ENCODE measurements around the gene TCP11L2. TPM values are rescaled to one million over a fixed set of nuclear protein-coding genes. Genes with fewer than 3 reads are reported as not detected.

Gene TCP11L2
- polyA plus RNA-seq, 1 experiment, result 26.5 TPM

DNA sequence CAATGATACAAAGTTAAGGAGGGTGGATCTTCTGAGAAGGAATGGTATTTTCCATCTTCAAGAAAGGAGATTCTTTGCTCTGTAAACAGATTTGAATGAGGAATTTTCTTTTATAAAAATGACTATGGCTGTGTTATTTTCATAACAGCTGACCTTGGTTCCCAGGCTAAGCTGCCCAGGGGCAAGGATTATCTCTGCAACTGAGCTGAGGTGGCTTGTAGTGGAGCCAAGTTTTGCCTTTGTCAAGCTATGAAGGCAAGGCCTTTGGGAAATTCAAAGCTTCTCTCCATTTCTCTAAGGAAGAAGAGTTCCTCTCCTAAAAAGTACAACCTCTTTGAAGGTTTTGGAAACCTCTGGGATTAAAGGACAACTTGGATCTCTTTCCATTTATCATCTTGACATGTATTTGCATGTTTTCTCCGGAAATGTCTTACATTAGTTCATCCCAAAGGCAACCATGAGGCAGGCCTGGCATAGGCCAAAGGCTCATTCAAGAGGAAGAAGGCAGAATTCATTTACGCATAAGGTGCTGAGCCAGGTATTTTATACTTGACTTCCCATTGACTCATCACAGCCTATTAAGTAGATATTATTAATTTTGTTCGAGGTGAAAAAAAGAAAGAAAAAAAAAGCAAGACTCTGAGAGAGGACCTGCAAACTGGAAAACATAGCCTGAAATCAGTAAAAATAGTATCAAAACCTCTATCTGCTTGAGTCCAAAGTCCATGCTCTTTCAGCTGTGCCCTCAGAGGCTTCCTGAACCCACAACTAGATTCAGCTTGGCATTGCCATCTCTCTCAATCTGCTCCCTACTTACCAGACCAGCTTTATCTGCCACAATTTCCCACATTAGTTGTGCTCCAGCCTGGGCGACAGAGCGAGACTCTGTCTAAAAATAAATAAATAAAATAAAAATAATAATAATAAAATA is 30.7 kb upstream of the TCP11L2 start:
- no peak for DNase-seq (ENCODE audit: low read depth, low spot score)
- peaks cover 4% of the 10 kb centered on the region for H3K27me3 ChIP-seq (ENCODE audit: control insufficient read depth, insufficient read depth, low read length)
- POLR2A ChIA-PET, result interaction anchor here (0.5 kb wide), 1 partner anchor 12 kb away, joined by 8 read pairs; no protein-coding TSS in a partner anchor
- TF ChIP-seq, protein P1, sequence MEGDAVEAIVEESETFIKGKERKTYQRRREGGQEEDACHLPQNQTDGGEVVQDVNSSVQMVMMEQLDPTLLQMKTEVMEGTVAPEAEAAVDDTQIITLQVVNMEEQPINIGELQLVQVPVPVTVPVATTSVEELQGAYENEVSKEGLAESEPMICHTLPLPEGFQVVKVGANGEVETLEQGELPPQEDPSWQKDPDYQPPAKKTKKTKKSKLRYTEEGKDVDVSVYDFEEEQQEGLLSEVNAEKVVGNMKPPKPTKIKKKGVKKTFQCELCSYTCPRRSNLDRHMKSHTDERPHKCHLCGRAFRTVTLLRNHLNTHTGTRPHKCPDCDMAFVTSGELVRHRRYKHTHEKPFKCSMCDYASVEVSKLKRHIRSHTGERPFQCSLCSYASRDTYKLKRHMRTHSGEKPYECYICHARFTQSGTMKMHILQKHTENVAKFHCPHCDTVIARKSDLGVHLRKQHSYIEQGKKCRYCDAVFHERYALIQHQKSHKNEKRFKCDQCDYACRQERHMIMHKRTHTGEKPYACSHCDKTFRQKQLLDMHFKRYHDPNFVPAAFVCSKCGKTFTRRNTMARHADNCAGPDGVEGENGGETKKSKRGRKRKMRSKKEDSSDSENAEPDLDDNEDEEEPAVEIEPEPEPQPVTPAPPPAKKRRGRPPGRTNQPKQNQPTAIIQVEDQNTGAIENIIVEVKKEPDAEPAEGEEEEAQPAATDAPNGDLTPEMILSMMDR (IDR thresholded peaks at IDR 0.05; ENCODE audit: low read depth, low read length), result no peak
- no peaks in the 10 kb centered on the region for H3K9me3 ChIP-seq (ENCODE audit: control insufficient read depth, insufficient read depth, low read length)
- CTCF ChIA-PET, result interaction anchor here (0.6 to 1.1 kb wide), 2 partner anchors 10 kb away, joined by 3 read pairs; no protein-coding TSS in a partner anchor
- no peak overlapping the region for H3K4me3 ChIP-seq (ENCODE audit: low read depth, low read length)
- no peak overlapping the region for H3K27ac ChIP-seq (ENCODE audit: low read depth, low read length)

DNA sequence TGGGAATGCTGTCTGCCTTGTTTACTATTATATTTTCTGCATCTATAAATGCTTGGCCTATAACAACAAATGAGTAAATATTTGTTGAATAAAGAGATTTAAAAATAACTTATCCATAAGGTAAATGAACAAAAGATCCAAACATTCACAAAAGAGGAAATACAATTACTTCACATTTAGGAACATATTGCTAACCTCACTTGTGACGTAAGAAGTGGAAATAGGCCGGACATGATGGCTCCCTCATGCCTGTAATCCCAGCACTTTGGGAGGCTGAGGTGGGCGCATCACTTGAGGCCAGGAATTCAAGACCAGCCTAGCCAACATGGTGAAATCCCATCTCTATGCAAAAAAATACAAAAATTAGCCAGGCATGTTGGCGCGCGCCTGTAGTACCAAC is 29.0 kb upstream of the TCP11L2 start:
- ChIA-PET CTCF (no interaction called here), POLR2A (no interaction called here)
- Histone ChIP-seq H3K4me3 (ENCODE audit: low read depth, low read length) (no peak overlapping the region), H3K27me3 (ENCODE audit: control insufficient read depth, insufficient read depth, low read length) (peaks cover 8% of the 10 kb centered on the region), H3K27ac (ENCODE audit: low read depth, low read length) (no peak overlapping the region), H3K9me3 (ENCODE audit: control insufficient read depth, insufficient read depth, low read length) (no peaks in the 10 kb centered on the region)
- TF ChIP-seq, protein P1 (IDR thresholded peaks at IDR 0.05; ENCODE audit: low read depth, low read length), result no peak
- no peak for DNase-seq (ENCODE audit: low read depth, low spot score)

DNA sequence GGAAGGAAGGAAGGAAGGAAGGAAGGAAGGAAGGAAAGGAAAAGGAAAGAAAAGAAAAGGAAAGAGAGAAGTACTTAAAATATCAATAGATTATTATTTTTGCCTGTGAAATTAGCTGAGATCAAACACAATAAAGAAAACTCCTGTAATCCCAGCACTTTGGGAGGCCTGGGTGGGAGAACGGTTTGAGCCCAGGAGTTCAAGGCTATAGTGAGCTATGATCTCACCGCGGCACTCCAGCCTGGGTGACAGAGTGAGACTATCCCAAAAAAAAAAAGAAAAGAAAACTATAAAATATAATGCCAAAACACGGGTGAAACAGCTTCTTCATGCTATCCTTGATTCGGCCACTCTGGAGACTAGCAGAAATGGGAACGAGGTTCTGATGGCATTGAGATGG is 28.5 kb upstream of the TCP11L2 start:
- Histone ChIP-seq H3K27me3 (ENCODE audit: control insufficient read depth, insufficient read depth, low read length) (peaks cover 8% of the 10 kb centered on the region), H3K4me3 (ENCODE audit: low read depth, low read length) (no peak overlapping the region), H3K9me3 (ENCODE audit: control insufficient read depth, insufficient read depth, low read length) (no peaks in the 10 kb centered on the region), H3K27ac (ENCODE audit: low read depth, low read length) (peak overlapping the region; percentile 21)
- ChIA-PET CTCF (no interaction called here), POLR2A (no interaction called here)
- TF ChIP-seq, protein P1 (IDR thresholded peaks at IDR 0.05; ENCODE audit: low read depth, low read length), result no peak
- DNase-seq (ENCODE audit: low read depth, low spot score), result no peak

DNA sequence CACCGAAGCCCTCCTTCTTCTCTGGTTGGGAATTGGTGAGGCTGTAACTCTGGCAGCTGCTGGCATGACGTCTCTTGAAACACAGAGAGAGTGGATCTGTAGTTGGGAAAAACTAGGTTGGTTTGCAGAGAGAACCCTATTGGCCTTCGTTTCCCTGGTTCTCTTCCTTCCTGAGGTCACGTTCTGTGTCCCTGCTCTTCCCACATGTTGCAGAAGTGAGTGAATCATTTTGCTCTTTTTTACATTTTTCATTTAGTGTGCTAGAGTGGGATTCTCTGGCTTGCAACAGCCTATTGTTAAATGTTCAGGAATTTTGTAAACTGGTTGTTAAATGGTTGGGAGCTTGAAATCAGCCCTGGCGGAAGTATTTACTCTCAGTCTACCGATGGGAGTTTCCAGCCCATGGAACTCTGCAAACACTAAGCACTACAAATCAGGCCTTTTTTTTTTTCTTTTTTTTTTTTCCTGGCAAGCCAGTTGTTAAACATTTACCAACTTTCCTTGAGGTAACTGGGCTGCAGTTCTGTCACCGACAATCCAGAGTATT is 27.9 kb upstream of the TCP11L2 start:
- ChIA-PET CTCF (no interaction called here), POLR2A (no interaction called here)
- Histone ChIP-seq H3K27me3 (ENCODE audit: control insufficient read depth, insufficient read depth, low read length) (peaks cover 8% of the 10 kb centered on the region), H3K27ac (ENCODE audit: low read depth, low read length) (peak overlapping the region; percentile 21), H3K9me3 (ENCODE audit: control insufficient read depth, insufficient read depth, low read length) (no peaks in the 10 kb centered on the region), H3K4me3 (ENCODE audit: low read depth, low read length) (no peak overlapping the region)
- TF ChIP-seq, protein P1 (IDR thresholded peaks at IDR 0.05; ENCODE audit: low read depth, low read length), result no peak
- no peak for DNase-seq (ENCODE audit: low read depth, low spot score)

DNA sequence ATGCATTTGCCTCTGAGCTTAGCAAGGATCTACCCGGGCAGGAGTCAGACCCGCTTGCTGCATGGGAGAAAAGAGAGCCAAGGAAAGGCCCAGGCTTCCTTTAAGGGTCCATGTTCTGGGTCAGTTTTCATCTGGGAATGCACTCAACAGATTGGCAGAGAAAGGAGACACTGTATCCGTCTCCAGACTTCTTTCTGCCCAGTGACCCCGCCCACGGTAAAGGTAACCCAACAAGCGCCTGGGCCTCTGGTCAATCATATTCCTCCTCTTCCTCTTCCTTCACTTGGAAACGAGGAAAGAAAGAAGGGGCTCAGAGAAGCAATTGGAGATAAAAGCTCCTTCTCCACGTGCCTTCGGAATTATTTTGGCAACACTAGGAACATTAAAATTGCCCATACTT is 27.1 kb upstream of the TCP11L2 start:
- ChIA-PET CTCF (no interaction called here), POLR2A (interaction anchor here (0.6 kb wide), 1 partner anchor 81 kb away, joined by 10 read pairs; no protein-coding TSS in a partner anchor)
- H3K4me3 ChIP-seq (ENCODE audit: low read depth, low read length), result no peak overlapping the region
- TF ChIP-seq, protein P1 (IDR thresholded peaks at IDR 0.05; ENCODE audit: low read depth, low read length), result no peak
- no peak overlapping the region for H3K27ac ChIP-seq (ENCODE audit: low read depth, low read length)
- no peaks in the 10 kb centered on the region for H3K9me3 ChIP-seq (ENCODE audit: control insufficient read depth, insufficient read depth, low read length)
- no peak for DNase-seq (ENCODE audit: low read depth, low spot score)
- peaks cover 8% of the 10 kb centered on the region for H3K27me3 ChIP-seq (ENCODE audit: control insufficient read depth, insufficient read depth, low read length)
